Neuron (in vitro differentiated cells): ENCODE data around the gene PCARE.

Source experiments
- H2AFZ ChIP-seq: one replicate; pipeline ENCODE4 v1.6.1; 2013; ENCODE audit warnings: low read depth, mild to moderate bottlenecking, inconsistent platforms, low read length, moderate library complexity
- H3K27me3 ChIP-seq: one replicate; pipeline ENCODE4 v1.6.1; 2013; ENCODE audit warnings: low read length; ENCODE audit not compliant: insufficient read depth
- H3K36me3 ChIP-seq: one replicate; pipeline ENCODE4 v1.6.1; 2013; ENCODE audit warnings: low read length; ENCODE audit not compliant: insufficient read depth
- H3K4me1 ChIP-seq: one replicate; pipeline ENCODE4 v1.6.1; 2013; ENCODE audit warnings: low read length; ENCODE audit not compliant: insufficient read depth
- H3K4me3 ChIP-seq: 2 replicates; pipeline ENCODE4 v1.5.1; 2013; ENCODE audit warnings: mild to moderate bottlenecking, low read length, moderate library complexity
- H3K9me3 ChIP-seq: one replicate; pipeline ENCODE4 v1.6.1; 2013; ENCODE audit warnings: low read length

The PCARE gene

DNA sequence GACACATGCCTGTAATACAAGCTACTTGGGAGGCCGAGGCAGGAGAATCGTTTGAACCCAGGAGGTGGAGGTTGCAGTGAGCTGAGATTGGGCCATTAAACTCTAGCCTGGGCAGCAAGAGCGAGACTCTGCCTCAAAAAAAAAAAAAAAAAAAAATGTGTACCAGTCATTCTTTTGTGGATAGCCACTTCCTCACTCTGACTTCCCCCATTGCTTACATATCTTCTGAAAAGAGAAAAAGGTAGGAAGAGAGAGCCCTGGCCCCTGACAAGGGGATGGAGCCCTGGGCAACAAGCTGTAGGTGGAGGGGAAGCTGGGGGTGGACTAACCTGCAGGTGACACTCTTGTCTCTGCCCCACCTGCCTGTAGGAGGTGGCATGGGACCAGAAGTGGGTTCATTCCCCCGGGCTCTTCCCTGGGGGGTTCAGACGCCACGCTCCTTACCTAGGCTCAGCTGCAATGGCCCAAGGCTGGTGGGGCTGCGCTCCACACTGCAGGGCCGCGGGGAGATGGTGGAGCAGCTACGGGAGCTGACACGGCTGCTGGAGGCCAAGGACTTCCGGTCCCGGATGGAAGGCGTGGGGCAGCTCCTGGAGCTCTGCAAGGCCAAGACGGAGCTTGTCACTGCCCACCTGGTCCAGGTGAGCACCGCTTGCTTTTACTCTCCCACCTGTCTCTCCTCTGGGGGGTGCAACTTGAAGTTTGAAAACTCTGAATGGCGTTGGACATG lies 39.1 kb downstream of the PCARE start:
- Histone ChIP-seq H2AFZ (no peak overlapping the region), H3K4me3 (no peak overlapping the region), H3K9me3 (no peaks in the 10 kb centered on the region), H3K27me3 (peaks cover 4% of the 10 kb centered on the region), H3K36me3 (no peaks in the 10 kb centered on the region), H3K4me1 (no peaks in the 10 kb centered on the region)

- no peak overlapping the region for H2AFZ ChIP-seq
- no peak overlapping the region for H3K4me3 ChIP-seq
- no peaks in the 10 kb centered on the region for H3K27me3 ChIP-seq
- H3K9me3 ChIP-seq: no peaks in the 10 kb centered on the region
- no peaks in the 10 kb centered on the region for H3K36me3 ChIP-seq
- H3K4me1 ChIP-seq: no peaks in the 10 kb centered on the region
These were observed 40.7 kb downstream of the PCARE start for GRCh38 chr2:29033656-29034055.

- Histone ChIP-seq H3K36me3 (no peaks in the 10 kb centered on the region), H3K9me3 (no peaks in the 10 kb centered on the region), H3K4me1 (no peaks in the 10 kb centered on the region), H3K27me3 (no peaks in the 10 kb centered on the region), H3K4me3 (no peak overlapping the region), H2AFZ (no peak overlapping the region)
These were observed 41.2 kb downstream of the PCARE start for GRCh38 chr2:29033172-29033571.

- no peak overlapping the region for H2AFZ ChIP-seq
- H3K27me3 ChIP-seq: no peaks in the 10 kb centered on the region
- no peak overlapping the region for H3K4me3 ChIP-seq
- H3K4me1 ChIP-seq: no peaks in the 10 kb centered on the region
- H3K9me3 ChIP-seq: no peaks in the 10 kb centered on the region
- H3K36me3 ChIP-seq: no peaks in the 10 kb centered on the region
These were observed 42.1 kb downstream of the PCARE start for GRCh38 chr2:29032189-29032588.

DNA sequence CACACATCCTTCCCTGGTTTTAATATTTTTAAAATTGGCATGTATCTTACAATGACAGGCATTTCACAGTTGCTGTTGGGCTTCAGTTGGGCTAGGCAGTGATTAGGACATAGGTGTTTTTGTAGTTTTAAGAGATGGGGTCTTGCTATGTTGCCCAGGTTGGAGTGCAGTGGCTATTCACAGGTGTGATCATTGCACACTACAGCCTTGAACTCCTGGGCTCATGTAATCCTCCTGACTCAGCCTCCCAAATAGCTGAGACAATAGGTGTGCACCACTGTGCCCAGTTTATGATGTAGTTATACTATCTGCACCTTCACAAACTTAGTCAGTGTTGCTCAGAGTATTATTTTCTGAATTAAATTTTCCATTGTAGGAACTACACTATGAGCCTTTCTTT lies 43.3 kb downstream of the PCARE start:
- Histone ChIP-seq H3K36me3 (no peaks in the 10 kb centered on the region), H3K4me1 (no peaks in the 10 kb centered on the region), H3K27me3 (no peaks in the 10 kb centered on the region), H3K4me3 (no peak overlapping the region), H2AFZ (no peak overlapping the region), H3K9me3 (no peaks in the 10 kb centered on the region)

GRCh38 chr2:29025711-29026110 lies 48.6 kb downstream of the PCARE start:
- H3K4me1 ChIP-seq: peaks cover 24% of the 10 kb centered on the region
- H2AFZ ChIP-seq: no peak overlapping the region
- no peaks in the 10 kb centered on the region for H3K36me3 ChIP-seq
- no peaks in the 10 kb centered on the region for H3K9me3 ChIP-seq
- H3K27me3 ChIP-seq: no peaks in the 10 kb centered on the region
- H3K4me3 ChIP-seq: no peak overlapping the region

DNA sequence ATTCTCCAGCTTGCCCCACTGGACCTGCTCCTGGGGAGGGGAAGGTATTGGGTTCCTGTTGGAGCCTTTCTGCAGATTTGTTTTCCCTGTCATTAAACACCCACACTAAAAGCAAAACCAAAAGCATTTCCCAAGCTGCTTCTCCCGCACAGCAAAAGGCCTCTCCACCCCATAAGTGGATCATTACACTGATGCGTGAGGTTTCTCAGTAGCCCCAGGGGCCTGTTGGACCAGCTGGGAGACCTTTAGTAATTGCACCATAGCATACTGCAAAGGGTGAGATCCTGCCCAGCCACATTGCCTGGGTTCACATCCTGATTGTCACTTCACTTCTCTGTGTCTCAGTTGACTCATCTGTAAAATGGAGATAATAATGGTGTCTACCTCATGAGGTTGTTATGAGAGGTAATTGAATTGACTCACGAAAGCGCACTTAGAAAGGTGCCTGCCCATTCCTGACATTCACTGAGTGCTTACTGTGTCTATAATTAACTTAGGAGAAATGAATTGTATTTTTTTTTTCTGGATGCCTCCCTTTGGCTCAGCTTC lies 49.4 kb downstream of the PCARE start:
- Histone ChIP-seq H3K4me3 (no peak overlapping the region), H3K9me3 (no peaks in the 10 kb centered on the region), H3K27me3 (no peaks in the 10 kb centered on the region), H2AFZ (no peak overlapping the region), H3K36me3 (no peaks in the 10 kb centered on the region), H3K4me1 (peaks cover 24% of the 10 kb centered on the region)

GRCh38 chr2:29023188-29023587 lies 51.1 kb downstream of the PCARE start:
- Histone ChIP-seq H3K4me1 (peaks cover 24% of the 10 kb centered on the region), H3K4me3 (no peak overlapping the region), H2AFZ (no peak overlapping the region), H3K36me3 (no peaks in the 10 kb centered on the region), H3K9me3 (no peaks in the 10 kb centered on the region), H3K27me3 (no peaks in the 10 kb centered on the region)

- Histone ChIP-seq H3K36me3 (no peaks in the 10 kb centered on the region), H3K4me3 (no peak overlapping the region), H3K4me1 (peaks cover 24% of the 10 kb centered on the region), H3K27me3 (no peaks in the 10 kb centered on the region), H3K9me3 (no peaks in the 10 kb centered on the region), H2AFZ (no peak overlapping the region)
These were observed 51.6 kb downstream of the PCARE start for GRCh38 chr2:29022679-29023078.

DNA sequence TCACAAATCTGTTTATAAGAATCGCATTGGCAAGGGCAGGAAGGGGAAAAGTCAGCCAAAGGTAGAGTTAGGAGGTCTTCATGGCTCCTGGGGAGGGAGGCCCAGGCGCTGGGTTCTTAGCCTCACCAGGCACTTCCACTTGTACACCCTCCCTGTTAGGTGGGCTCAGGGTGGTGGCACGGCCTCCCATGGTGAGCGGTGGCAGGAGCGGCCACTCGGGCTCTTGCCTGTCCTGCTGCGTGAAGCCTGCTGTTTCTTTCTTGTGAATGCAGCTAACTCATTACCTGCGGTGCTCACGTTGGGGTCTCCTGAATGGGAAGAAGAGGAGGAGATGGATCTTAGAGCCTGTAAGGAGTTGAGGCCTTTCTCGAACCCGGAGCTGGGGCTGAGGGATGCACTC lies 52.4 kb downstream of the PCARE start:
- no peak overlapping the region for H2AFZ ChIP-seq
- H3K36me3 ChIP-seq: no peaks in the 10 kb centered on the region
- H3K9me3 ChIP-seq: no peaks in the 10 kb centered on the region
- H3K4me3 ChIP-seq: no peak overlapping the region
- H3K27me3 ChIP-seq: no peaks in the 10 kb centered on the region
- peaks cover 24% of the 10 kb centered on the region for H3K4me1 ChIP-seq

- Histone ChIP-seq H3K4me3 (no peak overlapping the region), H3K9me3 (no peaks in the 10 kb centered on the region), H2AFZ (no peak overlapping the region), H3K36me3 (no peaks in the 10 kb centered on the region), H3K27me3 (peaks cover 7% of the 10 kb centered on the region), H3K4me1 (peaks cover 13% of the 10 kb centered on the region)
These were observed 56.4 kb downstream of the PCARE start for GRCh38 chr2:29017716-29018435.

DNA sequence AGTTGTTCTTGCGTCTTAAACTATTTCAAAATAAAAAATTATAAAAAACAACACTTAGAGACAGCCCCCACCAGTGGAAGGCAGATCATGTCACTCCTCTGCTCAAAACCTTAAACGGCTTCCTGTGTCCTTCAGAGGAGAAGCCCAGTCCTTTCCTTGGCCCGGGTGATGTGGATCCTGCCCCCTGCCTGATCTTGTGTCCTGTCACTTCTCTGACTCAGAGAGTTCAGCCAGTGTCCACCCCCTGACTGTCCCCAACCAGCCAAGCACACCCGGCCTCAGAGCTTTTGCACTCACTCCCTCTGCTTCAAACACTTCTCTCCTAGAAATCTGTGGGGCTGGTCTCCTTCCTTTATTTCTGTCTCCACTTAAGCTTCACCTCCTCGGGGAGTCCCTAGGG lies 57.8 kb downstream of the PCARE start:
- H3K27me3 ChIP-seq: peaks cover 12% of the 10 kb centered on the region

GRCh38 chr2:29015701-29016470 lies 58.4 kb downstream of the PCARE start:
- H3K27me3 ChIP-seq: peaks cover 12% of the 10 kb centered on the region
- H3K4me1 ChIP-seq: peaks cover 2% of the 10 kb centered on the region
- H2AFZ ChIP-seq: no peak overlapping the region
- H3K4me3 ChIP-seq: no peak overlapping the region
- H3K36me3 ChIP-seq: no peaks in the 10 kb centered on the region
- no peaks in the 10 kb centered on the region for H3K9me3 ChIP-seq

More for the DNA sequence above, 57.8 kb downstream of the PCARE start:
- H3K4me1 ChIP-seq: no peaks in the 10 kb centered on the region
- no peaks in the 10 kb centered on the region for H3K9me3 ChIP-seq
- no peaks in the 10 kb centered on the region for H3K36me3 ChIP-seq
- no peak overlapping the region for H3K4me3 ChIP-seq
- no peak overlapping the region for H2AFZ ChIP-seq
